Mammary microvascular endothelial cell (primary cell): ENCODE results near the gene METTL15. TPM values are rescaled to one million over a fixed set of nuclear protein-coding genes. Genes with fewer than 3 reads are reported as not detected.

ENCODE experiments used
- total RNA-seq: library from RNA; depleted of rRNA; stranded (reverse); fragments of >200 nt; gene quantifications from 2 replicates; pipeline ENCODE4 v1.2.3, GENCODE V29; 2015

METTL15 gene
- 6.2 and 7.9 TPM in 2 replicates for total RNA-seq

GRCh38 chr11:28107750-28108618 lies at the start of gene METTL15, which contains the start of gene KIF18A:
METTL15 (plus strand) TSS chr11:28108388; CDS start chr11:28113335, 4,947 bp downstream.
KIF18A (minus strand) TSS chr11:28108156; CDS start chr11:28097947, 10,209 bp downstream.

Other genes with a start within 250 kb of the METTL15 start
- 11.8 and 12.1 TPM in 2 replicates for gene KIF18A, start 232 bp upstream of the METTL15 start, total RNA-seq